ENCODE results near the gene FUT3.
A peak's percentile ranks its signal among the peaks of the same experiment; 100 is the strongest.
"Not testable (repeated sequence)": the region's sequence is repeated elsewhere in the genome, so short reads cannot be mapped to it uniquely, and the experiment has no call there.

DNA sequence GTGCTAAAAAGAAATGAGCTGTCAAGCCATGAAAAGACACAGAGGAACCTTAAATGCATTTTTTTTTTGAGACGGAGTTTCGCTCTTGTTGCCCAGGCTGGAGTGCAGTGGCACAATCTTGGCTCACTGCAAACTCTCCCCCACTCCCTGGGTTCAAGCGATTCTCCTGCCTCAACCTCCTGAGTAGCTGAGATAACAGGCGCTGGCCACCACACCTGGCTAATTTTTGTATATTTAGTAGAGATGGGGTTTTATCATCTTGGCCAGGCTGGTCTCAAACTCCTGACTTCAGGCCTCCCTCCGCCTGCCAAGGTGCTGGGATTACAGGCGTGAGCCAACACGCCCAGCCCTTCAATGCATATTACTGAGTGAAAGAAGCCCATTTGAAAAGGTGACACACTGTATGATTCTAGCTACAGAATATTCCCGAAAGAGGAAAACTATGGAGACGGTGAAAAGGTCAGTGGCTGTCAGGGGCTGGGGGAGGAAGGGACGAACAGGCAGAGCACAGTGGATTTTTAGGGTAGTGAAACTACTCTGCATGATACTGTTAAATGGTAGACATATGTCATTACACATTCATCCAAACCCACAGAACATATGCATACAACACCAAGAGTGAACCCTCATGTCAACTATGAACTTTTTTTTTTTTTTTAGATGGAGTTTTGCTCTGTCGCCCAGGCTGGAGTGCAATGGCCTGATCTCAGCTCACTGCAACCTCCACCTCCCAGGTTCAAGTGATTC is 33.0 kb upstream of the FUT3 start:
- TF ChIP-seq POLR2A, POLR2AphosphoS5, POU2F2, TAF1 (IDR thresholded peaks at IDR 0.05; ENCODE audit: low read depth, low read length): not testable (repeated sequence)
- TF ChIP-seq SPI1 (IDR thresholded peaks at IDR 0.05; ENCODE audit: low read depth, low read length): peak; percentile 88
